Liver (tissue), 9 donors: ENCODE measurements around the gene U2AF2. TPM values are rescaled to one million over a fixed set of nuclear protein-coding genes. Genes with fewer than 3 reads are reported as not detected.

Experiments
- DNase-seq: peaks from one replicate; pipeline ENCODE4 v3.0.0-alpha.2; 2017; ENCODE audit warnings: low spot score
- H3K27ac ChIP-seq, 2 donors: one replicate each; pipeline ENCODE4 v1.7.0; 2013; ENCODE audit warnings: inconsistent platforms in 2 of 2, low read length in 2 of 2, control low read depth in 1 of 2, low read depth in 1 of 2, mild to moderate bottlenecking in 1 of 2
- H3K27me3 ChIP-seq, 4 donors: one replicate each; pipeline versions ENCODE4 v1.6.1 to v1.7.0; 2013; ENCODE audit warnings: low read length in 3 of 4, inconsistent platforms in 1 of 4, mild to moderate bottlenecking in 1 of 4, moderate library complexity in 1 of 4; ENCODE audit not compliant: control insufficient read depth in 4 of 4, insufficient read depth in 4 of 4
- H3K36me3 ChIP-seq, 4 donors: one replicate each; pipeline versions ENCODE4 v1.6.1 to v1.7.0; 2013; ENCODE audit warnings: low read length in 3 of 4, mild to moderate bottlenecking in 3 of 4, low read depth in 1 of 4, moderate library complexity in 1 of 4; ENCODE audit not compliant: control insufficient read depth in 4 of 4, insufficient read depth in 3 of 4
- H3K4me1 ChIP-seq, 4 donors: one replicate each; pipeline versions ENCODE4 v1.6.1 to v1.7.0; 2013; ENCODE audit warnings: low read length in 3 of 4, mild to moderate bottlenecking in 3 of 4, moderate library complexity in 1 of 4; ENCODE audit not compliant: control insufficient read depth in 4 of 4, insufficient read depth in 4 of 4
- H3K4me3 ChIP-seq, 3 donors: one replicate each; pipeline versions ENCODE4 v1.6.1 to v1.7.0; 2013; ENCODE audit warnings: low read length in 3 of 3, control low read depth in 1 of 3, low read depth in 1 of 3, mild to moderate bottlenecking in 1 of 3
- H3K9ac ChIP-seq, 2 donors: one replicate each; pipeline ENCODE4 v1.7.0; 2013; ENCODE audit warnings: low read length in 2 of 2, mild to moderate bottlenecking in 2 of 2, moderate library complexity in 2 of 2, control low read depth in 1 of 2, low read depth in 1 of 2
- H3K9me3 ChIP-seq, 4 donors: one replicate each; pipeline versions ENCODE4 v1.6.1 to v1.7.0; 2013; ENCODE audit warnings: low read length in 3 of 4; ENCODE audit not compliant: control insufficient read depth in 4 of 4
- EGR1 ChIP-seq, 2 donors: IDR thresholded peaks; 2 replicates each; pipeline ENCODE4 v1.6.1; 2016 to 2018; ENCODE audit warnings: antibody characterized with exemption in 2 of 2, low read depth in 2 of 2
- FOXA1 ChIP-seq: IDR thresholded peaks from 2 replicates; pipeline ENCODE4 v1.6.1; 2016; ENCODE audit warnings: antibody characterized with exemption
- FOXA2 ChIP-seq: IDR thresholded peaks from 2 replicates; pipeline ENCODE4 v1.6.1; 2016; ENCODE audit warnings: antibody characterized with exemption
- GABPA ChIP-seq, 2 donors: IDR thresholded peaks in 1 of 2; conservative IDR thresholded peaks in 1 of 2; 2 replicates each; pipeline ENCODE4 v1.6.1; 2016; ENCODE audit warnings: antibody characterized with exemption in 2 of 2, mild to moderate bottlenecking in 1 of 2, moderate library complexity in 1 of 2
- HNF4A ChIP-seq, 2 donors: conservative IDR thresholded peaks; 2 replicates each; pipeline ENCODE4 v1.6.1; 2016; ENCODE audit warnings: antibody characterized with exemption in 2 of 2, mild to moderate bottlenecking in 2 of 2
- HNF4G ChIP-seq: IDR thresholded peaks from 2 replicates; pipeline ENCODE4 v1.6.1; 2016; ENCODE audit warnings: antibody characterized with exemption
- JUND ChIP-seq, 2 donors: IDR thresholded peaks; 2 replicates each; pipeline ENCODE4 v1.6.1; 2016; ENCODE audit warnings: antibody characterized with exemption in 2 of 2
- NR2F2 ChIP-seq: IDR thresholded peaks from 2 replicates; pipeline ENCODE4 v1.6.1; 2016; ENCODE audit warnings: antibody characterized with exemption
- RAD21 ChIP-seq, 2 donors: IDR thresholded peaks; 2 replicates each; pipeline ENCODE4 v1.6.1; 2016; ENCODE audit warnings: antibody characterized with exemption in 2 of 2, mild to moderate bottlenecking in 2 of 2
- RXRA ChIP-seq, 2 donors: IDR thresholded peaks; 2 replicates each; pipeline ENCODE4 v1.6.1; 2017 to 2018; ENCODE audit warnings: antibody characterized with exemption in 2 of 2, mild to moderate bottlenecking in 1 of 2
- SP1 ChIP-seq: IDR thresholded peaks from 2 replicates; pipeline ENCODE4 v1.6.1; 2018; ENCODE audit warnings: antibody characterized with exemption, mild to moderate bottlenecking
- TAF1 ChIP-seq: conservative IDR thresholded peaks from 2 replicates; pipeline ENCODE4 v1.6.1; 2016; ENCODE audit warnings: antibody characterized with exemption, mild to moderate bottlenecking
- YY1 ChIP-seq: IDR thresholded peaks from 2 replicates; pipeline ENCODE4 v1.6.1; 2016; ENCODE audit warnings: antibody characterized with exemption, mild to moderate bottlenecking
- WGBS: extraction: QIAGEN DNeasy Blood & Tissue Kit; methylation state at CpG from one replicate; pipeline ENCODE4 v1.1.7; 2013; 5-methylcytosine and 5-hydroxymethylcytosine counted together
- polyA plus RNA-seq, 2 donors: library from polyadenylated mRNA; stranded (reverse) in 1 of 2; unstranded in 1 of 2; fragments of 200-250 nt in 1 of 2; fragments of >200 nt in 1 of 2; fragmentation: Nextera tagmentation in 1 of 2; extraction: Ambion mirVana in 1 of 2; gene quantifications; one replicate each; pipeline versions ENCODE4 v1.2.1 to v1.2.3, GENCODE V29; 2013 to 2015
- total RNA-seq, 2 donors: library from RNA; depleted of rRNA; stranded (reverse); fragments of >200 nt; gene quantifications; one replicate each; pipeline ENCODE4 v1.2.3, GENCODE V29; 2014
- TF ChIP-seq, protein P1 (sequence below): IDR thresholded peaks from 2 replicates; pipeline ENCODE4 v1.6.1; 2016; ENCODE audit warnings: antibody characterized with exemption
- TF ChIP-seq, protein P2 (sequence below): IDR thresholded peaks from 2 replicates; pipeline ENCODE4 v1.6.1; 2016; ENCODE audit warnings: antibody characterized with exemption
- TF ChIP-seq, protein P3 (sequence below): fragments of 150-350 bp; IDR thresholded peaks from 2 replicates; pipeline ENCODE4 v1.5.1; 2017; ENCODE audit warnings: improper control_type of control experiment, low read depth, low read length; ENCODE audit not compliant: missing input control
- TF ChIP-seq, protein P4 (sequence below): IDR thresholded peaks from 2 replicates; pipeline ENCODE4 v1.6.1; 2016; ENCODE audit warnings: antibody characterized with exemption, mild to moderate bottlenecking
- TF ChIP-seq, protein P5 (sequence below): IDR thresholded peaks from 2 replicates; pipeline ENCODE4 v1.6.1; 2016; ENCODE audit warnings: antibody characterized with exemption
- donor health status: healthy.
- donor health status: healthy.
- donor health status: healthy.
- donor health status: healthy.
- donor health status: healthy.

U2AF2 gene
- total and polyA plus RNA-seq, 4 donors, result 8.6 to 66.6 (median 51.2) TPM

DNA sequence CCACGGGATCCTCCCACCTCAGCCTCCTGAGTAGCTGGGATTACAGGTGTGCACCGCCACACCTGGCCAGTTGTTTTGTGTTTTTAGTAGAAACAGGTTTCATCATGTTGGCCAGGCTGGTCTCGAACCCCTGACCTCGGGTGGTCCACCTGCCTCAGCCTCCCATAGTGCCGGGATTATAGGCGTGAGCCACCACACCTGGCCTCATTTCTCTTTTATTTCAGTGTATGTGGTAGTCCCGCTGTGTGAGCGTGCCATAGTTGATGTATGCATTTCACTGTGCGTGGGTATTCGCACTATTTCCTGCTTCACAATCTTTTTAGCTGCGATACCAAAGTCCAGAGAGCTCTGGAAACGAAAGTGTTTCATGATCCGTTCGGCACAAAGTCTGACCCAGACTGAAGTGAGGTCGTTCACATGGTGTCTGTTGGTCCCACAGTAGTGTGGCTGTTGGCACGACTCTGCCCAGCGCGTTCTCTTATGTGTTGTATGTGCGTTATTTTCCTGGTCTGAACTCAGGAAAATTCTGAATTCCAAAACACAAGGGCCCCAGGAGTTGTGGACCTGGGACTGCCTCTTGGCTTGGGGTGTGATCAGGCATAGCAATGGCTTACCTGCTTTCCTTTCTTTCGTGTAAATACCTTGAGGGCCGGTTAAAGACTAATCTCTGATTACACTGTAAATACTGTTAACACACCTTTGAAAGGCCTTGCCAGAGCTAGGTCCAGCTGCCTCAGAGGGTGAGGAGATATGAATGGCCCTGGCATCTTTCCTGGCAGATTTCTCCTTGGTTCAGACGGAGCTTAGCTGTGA is 28.8 kb downstream of the U2AF2 start:
- WGBS, result 30% methylated on average over 22 of the region's 22 CpGs
- Histone ChIP-seq H3K27me3 (no peaks in the 10 kb centered on the region), H3K4me3 (peak overlapping the region in 2 of 3 donors; percentile 2 to 3), H3K36me3 (peaks cover 7 to 45% (median 21%) of the 10 kb centered on the region in 4 donors), H3K4me1 (peaks cover 10 to 69% (median 57%) of the 10 kb centered on the region in 4 donors), H3K9ac (peak overlapping the region in 1 of 2 donors; percentile 34), H3K27ac (peak overlapping the region; percentile 96 to 97), H3K9me3 (no peaks in the 10 kb centered on the region)
- DNase-seq, result peak; percentile 49
- TF ChIP-seq, protein P1, sequence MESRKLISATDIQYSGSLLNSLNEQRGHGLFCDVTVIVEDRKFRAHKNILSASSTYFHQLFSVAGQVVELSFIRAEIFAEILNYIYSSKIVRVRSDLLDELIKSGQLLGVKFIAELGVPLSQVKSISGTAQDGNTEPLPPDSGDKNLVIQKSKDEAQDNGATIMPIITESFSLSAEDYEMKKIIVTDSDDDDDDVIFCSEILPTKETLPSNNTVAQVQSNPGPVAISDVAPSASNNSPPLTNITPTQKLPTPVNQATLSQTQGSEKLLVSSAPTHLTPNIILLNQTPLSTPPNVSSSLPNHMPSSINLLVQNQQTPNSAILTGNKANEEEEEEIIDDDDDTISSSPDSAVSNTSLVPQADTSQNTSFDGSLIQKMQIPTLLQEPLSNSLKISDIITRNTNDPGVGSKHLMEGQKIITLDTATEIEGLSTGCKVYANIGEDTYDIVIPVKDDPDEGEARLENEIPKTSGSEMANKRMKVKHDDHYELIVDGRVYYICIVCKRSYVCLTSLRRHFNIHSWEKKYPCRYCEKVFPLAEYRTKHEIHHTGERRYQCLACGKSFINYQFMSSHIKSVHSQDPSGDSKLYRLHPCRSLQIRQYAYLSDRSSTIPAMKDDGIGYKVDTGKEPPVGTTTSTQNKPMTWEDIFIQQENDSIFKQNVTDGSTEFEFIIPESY, result no peak
- TF ChIP-seq JUND (IDR thresholded peaks at IDR 0.05), result no peak
- TF ChIP-seq GABPA (IDR thresholded peaks at IDR 0.05 in 1 of 2, conservative IDR thresholded peaks at IDR 0.05 in 1 of 2), result peak in 1 of 2 donors; percentile 81
- TF ChIP-seq YY1, result peak; percentile 68
- TF ChIP-seq FOXA2, result peak; percentile 72
- TF ChIP-seq EGR1 (IDR thresholded peaks at IDR 0.05; ENCODE audit: low read depth in 2 of 2), result peak in 1 of 2 donors; percentile 43
- TF ChIP-seq, protein P2, sequence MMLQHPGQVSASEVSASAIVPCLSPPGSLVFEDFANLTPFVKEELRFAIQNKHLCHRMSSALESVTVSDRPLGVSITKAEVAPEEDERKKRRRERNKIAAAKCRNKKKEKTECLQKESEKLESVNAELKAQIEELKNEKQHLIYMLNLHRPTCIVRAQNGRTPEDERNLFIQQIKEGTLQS, result no peak
- TF ChIP-seq RAD21 (IDR thresholded peaks at IDR 0.05), result no peak
- peak; percentile 100 for TF ChIP-seq SP1
- peak; percentile 89 to 94 for TF ChIP-seq RXRA (IDR thresholded peaks at IDR 0.05)
- peak; percentile 98 for TF ChIP-seq HNF4G
- TF ChIP-seq, protein P3, sequence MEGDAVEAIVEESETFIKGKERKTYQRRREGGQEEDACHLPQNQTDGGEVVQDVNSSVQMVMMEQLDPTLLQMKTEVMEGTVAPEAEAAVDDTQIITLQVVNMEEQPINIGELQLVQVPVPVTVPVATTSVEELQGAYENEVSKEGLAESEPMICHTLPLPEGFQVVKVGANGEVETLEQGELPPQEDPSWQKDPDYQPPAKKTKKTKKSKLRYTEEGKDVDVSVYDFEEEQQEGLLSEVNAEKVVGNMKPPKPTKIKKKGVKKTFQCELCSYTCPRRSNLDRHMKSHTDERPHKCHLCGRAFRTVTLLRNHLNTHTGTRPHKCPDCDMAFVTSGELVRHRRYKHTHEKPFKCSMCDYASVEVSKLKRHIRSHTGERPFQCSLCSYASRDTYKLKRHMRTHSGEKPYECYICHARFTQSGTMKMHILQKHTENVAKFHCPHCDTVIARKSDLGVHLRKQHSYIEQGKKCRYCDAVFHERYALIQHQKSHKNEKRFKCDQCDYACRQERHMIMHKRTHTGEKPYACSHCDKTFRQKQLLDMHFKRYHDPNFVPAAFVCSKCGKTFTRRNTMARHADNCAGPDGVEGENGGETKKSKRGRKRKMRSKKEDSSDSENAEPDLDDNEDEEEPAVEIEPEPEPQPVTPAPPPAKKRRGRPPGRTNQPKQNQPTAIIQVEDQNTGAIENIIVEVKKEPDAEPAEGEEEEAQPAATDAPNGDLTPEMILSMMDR, result no peak
- TF ChIP-seq, protein P4, sequence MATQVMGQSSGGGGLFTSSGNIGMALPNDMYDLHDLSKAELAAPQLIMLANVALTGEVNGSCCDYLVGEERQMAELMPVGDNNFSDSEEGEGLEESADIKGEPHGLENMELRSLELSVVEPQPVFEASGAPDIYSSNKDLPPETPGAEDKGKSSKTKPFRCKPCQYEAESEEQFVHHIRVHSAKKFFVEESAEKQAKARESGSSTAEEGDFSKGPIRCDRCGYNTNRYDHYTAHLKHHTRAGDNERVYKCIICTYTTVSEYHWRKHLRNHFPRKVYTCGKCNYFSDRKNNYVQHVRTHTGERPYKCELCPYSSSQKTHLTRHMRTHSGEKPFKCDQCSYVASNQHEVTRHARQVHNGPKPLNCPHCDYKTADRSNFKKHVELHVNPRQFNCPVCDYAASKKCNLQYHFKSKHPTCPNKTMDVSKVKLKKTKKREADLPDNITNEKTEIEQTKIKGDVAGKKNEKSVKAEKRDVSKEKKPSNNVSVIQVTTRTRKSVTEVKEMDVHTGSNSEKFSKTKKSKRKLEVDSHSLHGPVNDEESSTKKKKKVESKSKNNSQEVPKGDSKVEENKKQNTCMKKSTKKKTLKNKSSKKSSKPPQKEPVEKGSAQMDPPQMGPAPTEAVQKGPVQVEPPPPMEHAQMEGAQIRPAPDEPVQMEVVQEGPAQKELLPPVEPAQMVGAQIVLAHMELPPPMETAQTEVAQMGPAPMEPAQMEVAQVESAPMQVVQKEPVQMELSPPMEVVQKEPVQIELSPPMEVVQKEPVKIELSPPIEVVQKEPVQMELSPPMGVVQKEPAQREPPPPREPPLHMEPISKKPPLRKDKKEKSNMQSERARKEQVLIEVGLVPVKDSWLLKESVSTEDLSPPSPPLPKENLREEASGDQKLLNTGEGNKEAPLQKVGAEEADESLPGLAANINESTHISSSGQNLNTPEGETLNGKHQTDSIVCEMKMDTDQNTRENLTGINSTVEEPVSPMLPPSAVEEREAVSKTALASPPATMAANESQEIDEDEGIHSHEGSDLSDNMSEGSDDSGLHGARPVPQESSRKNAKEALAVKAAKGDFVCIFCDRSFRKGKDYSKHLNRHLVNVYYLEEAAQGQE, result peak; percentile 88
- TF ChIP-seq, protein P5, sequence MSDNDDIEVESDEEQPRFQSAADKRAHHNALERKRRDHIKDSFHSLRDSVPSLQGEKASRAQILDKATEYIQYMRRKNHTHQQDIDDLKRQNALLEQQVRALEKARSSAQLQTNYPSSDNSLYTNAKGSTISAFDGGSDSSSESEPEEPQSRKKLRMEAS, result no peak
- peak; percentile 31 for TF ChIP-seq NR2F2
- TF ChIP-seq HNF4A (conservative IDR thresholded peaks at IDR 0.05), result peak; percentile 98
- peak; percentile 77 for TF ChIP-seq FOXA1
- no peak for TF ChIP-seq TAF1
